NT2/D1 (cell line): ENCODE data around the gene TRPC6.

Source experiments
- DNase-seq: peaks from one replicate; pipeline ENCODE4 v3.0.0-alpha.2; 2011; ENCODE audit warnings: low read depth, low spot score
- H3K27me3 ChIP-seq: 2 replicates; pipeline ENCODE4 v1.6.0; 2011; ENCODE audit warnings: mild to moderate bottlenecking; ENCODE audit not compliant: insufficient read length, insufficient read depth
- H3K36me3 ChIP-seq: 2 replicates; pipeline ENCODE4 v1.6.1; 2011; ENCODE audit warnings: mild to moderate bottlenecking, low read length, mixed read lengths; ENCODE audit not compliant: insufficient read depth, insufficient read length
- H3K4me1 ChIP-seq: 2 replicates; pipeline ENCODE4 v1.5.1; 2011; ENCODE audit not compliant: insufficient read depth, insufficient read length
- H3K4me3 ChIP-seq: 2 replicates; pipeline ENCODE4 v1.5.1; 2011; ENCODE audit warnings: low read depth; ENCODE audit not compliant: insufficient read length
- H3K9ac ChIP-seq: 2 replicates; pipeline ENCODE4 v1.6.0; 2011; ENCODE audit warnings: low read depth; ENCODE audit not compliant: insufficient read length
- H3K9me3 ChIP-seq: 2 replicates; pipeline ENCODE4 v1.5.1; 2011; ENCODE audit warnings: mild to moderate bottlenecking, low read length; ENCODE audit not compliant: insufficient read depth
- SUZ12 ChIP-seq: IDR thresholded peaks from 2 replicates; pipeline ENCODE4 v1.6.1; 2011; ENCODE audit not compliant: insufficient read length, insufficient read depth; ENCODE audit errors: extremely low read depth
- YY1 ChIP-seq: IDR thresholded peaks from 2 replicates; pipeline ENCODE4 v1.6.1; 2011; ENCODE audit not compliant: insufficient read length, insufficient read depth
- ZNF274 ChIP-seq: IDR thresholded peaks from 2 replicates; pipeline ENCODE4 v1.6.1; 2011; ENCODE audit warnings: mild to moderate bottlenecking, low read depth, low read length

The TRPC6 gene

GRCh38 chr11:101567071-101567470 is 16.7 kb downstream of the TRPC6 start:
- H3K27me3 ChIP-seq = no peaks in the 10 kb centered on the region
- no peak for TF ChIP-seq SUZ12
- TF ChIP-seq YY1 = no peak
- no peak for TF ChIP-seq ZNF274
- peaks cover 2% of the 10 kb centered on the region for H3K4me1 ChIP-seq
- DNase-seq = peak; percentile 68
- H3K9ac ChIP-seq = no peak overlapping the region
- H3K9me3 ChIP-seq = no peaks in the 10 kb centered on the region
- no peaks in the 10 kb centered on the region for H3K36me3 ChIP-seq
- H3K4me3 ChIP-seq = no peak overlapping the region

GRCh38 chr11:101566626-101567025 is 17.2 kb downstream of the TRPC6 start:
- no peak for TF ChIP-seq SUZ12
- DNase-seq = no peak
- Histone ChIP-seq H3K9me3 (no peaks in the 10 kb centered on the region), H3K36me3 (no peaks in the 10 kb centered on the region), H3K4me1 (peaks cover 2% of the 10 kb centered on the region), H3K27me3 (no peaks in the 10 kb centered on the region), H3K4me3 (no peak overlapping the region), H3K9ac (no peak overlapping the region)

GRCh38 chr11:101563166-101563565 is 20.6 kb downstream of the TRPC6 start:
- TF ChIP-seq YY1 (no peak), SUZ12 (no peak), ZNF274 (no peak)
- Histone ChIP-seq H3K36me3 (no peaks in the 10 kb centered on the region), H3K4me3 (no peak overlapping the region), H3K9me3 (no peaks in the 10 kb centered on the region), H3K9ac (no peak overlapping the region), H3K4me1 (peaks cover 2% of the 10 kb centered on the region), H3K27me3 (no peaks in the 10 kb centered on the region)
- DNase-seq = no peak

DNA sequence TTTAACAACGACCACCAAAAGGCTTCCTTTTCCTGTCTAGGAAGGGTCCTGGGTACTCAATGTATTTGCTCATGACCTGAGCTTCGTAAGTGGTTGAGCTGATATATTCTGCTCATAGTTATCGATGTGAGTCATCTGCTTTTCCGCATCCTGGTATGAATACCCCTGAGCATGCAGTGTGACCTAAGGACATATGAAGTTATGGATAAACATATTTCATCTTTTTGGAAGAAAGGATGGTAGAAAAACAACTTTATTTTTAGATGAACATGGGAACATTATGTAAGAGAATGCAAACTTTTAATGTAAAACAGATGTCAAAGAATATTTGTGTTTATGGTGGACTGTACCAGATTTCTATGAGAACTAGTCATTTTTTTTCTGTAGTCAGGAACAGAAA is 28.4 kb downstream of the TRPC6 start:
- Histone ChIP-seq H3K9me3 (no peaks in the 10 kb centered on the region), H3K36me3 (no peaks in the 10 kb centered on the region), H3K9ac (no peak overlapping the region), H3K27me3 (no peaks in the 10 kb centered on the region), H3K4me3 (no peak overlapping the region), H3K4me1 (no peaks in the 10 kb centered on the region)
- TF ChIP-seq YY1 (no peak), SUZ12 (no peak), ZNF274 (no peak)
- no peak for DNase-seq

- Histone ChIP-seq H3K4me3 (no peak overlapping the region), H3K27me3 (no peaks in the 10 kb centered on the region), H3K4me1 (no peaks in the 10 kb centered on the region), H3K9ac (no peak overlapping the region), H3K36me3 (no peaks in the 10 kb centered on the region), H3K9me3 (no peaks in the 10 kb centered on the region)
- no peak for TF ChIP-seq SUZ12
- TF ChIP-seq YY1 = no peak
- no peak for TF ChIP-seq ZNF274
- DNase-seq = no peak
Observed at GRCh38 chr11:101553891-101554292, 29.9 kb downstream of the TRPC6 start.

- H3K27me3 ChIP-seq = no peaks in the 10 kb centered on the region
- H3K36me3 ChIP-seq = no peaks in the 10 kb centered on the region
- H3K4me1 ChIP-seq = no peaks in the 10 kb centered on the region
- no peak for DNase-seq
- H3K9me3 ChIP-seq = no peaks in the 10 kb centered on the region
- no peak overlapping the region for H3K4me3 ChIP-seq
- no peak overlapping the region for H3K9ac ChIP-seq
- no peak for TF ChIP-seq ZNF274
- no peak for TF ChIP-seq YY1
- no peak for TF ChIP-seq SUZ12
Observed at GRCh38 chr11:101552888-101553287, 30.9 kb downstream of the TRPC6 start.

DNA sequence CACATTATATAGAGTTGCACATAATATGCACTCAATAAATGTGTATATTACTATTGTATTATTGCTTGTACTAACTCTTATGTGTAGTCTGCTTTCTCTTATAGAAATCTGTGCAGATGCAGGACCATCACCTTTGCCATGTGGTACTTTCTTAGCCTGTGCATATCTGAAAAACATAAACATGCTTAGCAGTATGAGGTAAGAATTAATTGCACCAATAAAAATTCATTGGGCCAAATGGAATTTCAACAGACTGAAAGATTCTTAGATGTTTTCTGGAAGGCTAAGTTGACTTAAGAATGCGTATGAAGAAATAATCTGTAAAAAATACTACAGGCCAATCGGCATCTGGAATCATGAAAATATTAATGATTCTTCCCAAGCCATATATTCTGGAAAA is 55.3 kb downstream of the TRPC6 start:
- H3K27me3 ChIP-seq = no peaks in the 10 kb centered on the region
- DNase-seq = no peak
- no peak for TF ChIP-seq ZNF274
- no peak for TF ChIP-seq YY1
- no peak for TF ChIP-seq SUZ12
- no peaks in the 10 kb centered on the region for H3K4me1 ChIP-seq
- no peak overlapping the region for H3K4me3 ChIP-seq
- no peaks in the 10 kb centered on the region for H3K36me3 ChIP-seq
- 0 out of 2 replicates have a peak, but pooled peaks cover 5% of the 10 kb centered on the region for H3K9me3 ChIP-seq
- H3K9ac ChIP-seq = no peak overlapping the region

DNA sequence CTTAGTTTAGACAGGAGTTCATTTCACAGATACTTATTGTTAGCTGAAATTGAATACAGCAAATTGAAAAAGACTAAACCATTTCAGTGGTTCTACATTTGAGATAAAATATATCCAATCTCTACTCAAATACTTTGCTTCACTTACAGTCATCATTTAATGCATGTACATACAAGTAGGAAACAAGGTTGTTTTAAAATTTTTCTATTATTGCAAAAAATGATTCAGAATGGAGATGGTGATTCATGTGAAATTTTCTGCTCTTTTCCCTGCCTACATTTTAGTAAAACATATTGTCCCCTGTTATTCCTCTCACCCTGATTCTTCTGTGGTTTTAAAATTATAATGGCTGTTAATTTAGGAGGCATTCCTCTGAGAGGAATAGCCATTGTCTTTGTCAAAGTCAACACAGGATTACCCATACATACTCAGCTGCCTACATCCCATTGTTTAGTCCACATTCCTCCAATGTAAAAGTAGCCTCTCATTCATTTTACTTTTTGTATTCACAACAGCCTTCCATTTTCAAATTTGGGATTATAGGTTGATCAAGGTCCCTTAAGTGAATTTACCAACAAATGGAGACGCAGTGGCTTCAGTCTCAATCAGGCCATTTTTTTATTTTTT is 60.1 kb downstream of the TRPC6 start:
- peak; percentile 25 for DNase-seq
- no peaks in the 10 kb centered on the region for H3K27me3 ChIP-seq
- H3K9ac ChIP-seq = no peak overlapping the region
- no peaks in the 10 kb centered on the region for H3K4me1 ChIP-seq
- H3K9me3 ChIP-seq = peaks cover 24% of the 10 kb centered on the region; the same call in 1 of the 2 replicates
- H3K4me3 ChIP-seq = no peak overlapping the region
- no peaks in the 10 kb centered on the region for H3K36me3 ChIP-seq
- no peak for TF ChIP-seq SUZ12
- no peak for TF ChIP-seq YY1
- no peak for TF ChIP-seq ZNF274
